HCT116 (cell line): ENCODE data around the gene MOB3A. TPM values are rescaled to one million over a fixed set of nuclear protein-coding genes. Genes with fewer than 3 reads are reported as not detected.

Experiments used
- ATAC-seq: fragments of 200-7000 bp; cut with Tn5 transposase; 2 replicates; pipeline ENCODE4 v1.9.1; 2020; ENCODE audit warnings: mild to moderate bottlenecking, moderate library complexity
- BruUV-seq: library from RNA; stranded (reverse); fragments of 400-500 nt; replicated peaks from 2 replicates; lab custom pipeline; 2021; lab: Mats Ljungman, UMichigan
- CTCF ChIA-PET: fragments of 300-600 bp; sonication (Branson Sonifier 250); formaldehyde crosslinking; loops from one replicate; lab custom pipeline; 2021; ENCODE audit warnings: antibody characterized with exemption; lab: Charles Lee
- POLR2A ChIA-PET: fragments of 300-600, 350-600 bp; sonication (Branson Sonifier 250); formaldehyde crosslinking; loops from one replicate; lab custom pipeline; 2021; ENCODE audit warnings: antibody characterized with exemption; lab: Charles Lee
- RAD21 ChIA-PET, 2 experiments: fragments of 300-600 bp; sonication (Branson Sonifier 250); formaldehyde crosslinking; loops; one replicate each; lab custom pipeline; 2023; ENCODE audit warnings: low total read pairs in 2 of 2; ENCODE audit not compliant: uncharacterized antibody in 2 of 2, unreplicated experiment in 2 of 2, low non-redundant PET in 1 of 2; lab: Charles Lee
- DNase-seq: peaks from one replicate; pipeline ENCODE4 v3.0.0-alpha.2; 2010; ENCODE audit warnings: low read depth, low spot score
- H2AFZ ChIP-seq: fragments of 200-600 bp; shearing (Covaris generic), sonication (generic); 2 replicates; pipeline ENCODE4 v1.6.1; 2017; ENCODE audit warnings: low read depth, mixed run types, mixed read lengths, antibody characterized with exemption, low read length; ENCODE audit not compliant: poor library complexity, severe bottlenecking
- H3K27ac ChIP-seq: 2 replicates; pipeline ENCODE4 v1.5.1; 2012; ENCODE audit warnings: low read depth, low read length
- H3K27me3 ChIP-seq: fragments of 200-600 bp; sonication (generic); 2 replicates; pipeline ENCODE4 v1.6.1; 2016; ENCODE audit warnings: mixed run types, low read length, mixed read lengths; ENCODE audit not compliant: insufficient read depth
- H3K36me3 ChIP-seq, 2 experiments: fragments of 200-500 bp in 1 of 2; fragments of 200-600 bp in 1 of 2; sonication (Bioruptor generic) in 1 of 2; sonication (generic) in 1 of 2; 2 replicates each; pipeline versions ENCODE4 v1.5.1 to v1.6.1; 2014 to 2016; ENCODE audit warnings: low read length in 2 of 2, inconsistent platforms in 1 of 2, mixed read lengths in 1 of 2, mixed run types in 1 of 2; ENCODE audit not compliant: insufficient read depth in 2 of 2, control insufficient read depth in 1 of 2
- H3K4me1 ChIP-seq, 2 experiments: fragments of 200-600 bp in 1 of 2; sonication (generic) in 1 of 2; 2 replicates each; pipeline versions ENCODE4 v1.5.1 to v1.6.1; 2012 to 2017; ENCODE audit warnings: low read length in 2 of 2, inconsistent platforms in 1 of 2, mild to moderate bottlenecking in 1 of 2, mixed read lengths in 1 of 2, mixed run types in 1 of 2, moderate library complexity in 1 of 2; ENCODE audit not compliant: insufficient read depth in 2 of 2, control insufficient read depth in 1 of 2
- H3K4me2 ChIP-seq: fragments of 200-600 bp; sonication (generic); 2 replicates; pipeline ENCODE4 v1.6.1; 2017; ENCODE audit warnings: mixed run types, low read length, mixed read lengths
- H3K4me3 ChIP-seq, 2 experiments: fragments of 200-600 bp in 1 of 2; sonication (generic) in 1 of 2; replicated peaks in 1 of 2; 2 replicates each; pipeline ENCODE4 v1.5.1; 2011 to 2016; ENCODE audit warnings: low read length in 2 of 2, control low read depth in 1 of 2, low read depth in 1 of 2, mild to moderate bottlenecking in 1 of 2, mixed read lengths in 1 of 2, mixed run types in 1 of 2
- H3K79me2 ChIP-seq: fragments of 200-600 bp; sonication (generic); 2 replicates; pipeline ENCODE4 v1.6.1; 2017; ENCODE audit warnings: mild to moderate bottlenecking, mixed run types, low read length, moderate library complexity, mixed read lengths; ENCODE audit not compliant: insufficient read depth
- H3K9ac ChIP-seq: fragments of 200-600 bp; sonication (generic); 2 replicates; pipeline ENCODE4 v1.6.1; 2016; ENCODE audit warnings: low read length, mixed read lengths
- H3K9me2 ChIP-seq: fragments of 200-600 bp; sonication (generic), shearing (Covaris generic); 2 replicates; pipeline ENCODE4 v1.6.1; 2017; ENCODE audit warnings: mixed run types, mild to moderate bottlenecking, moderate library complexity; ENCODE audit not compliant: insufficient read depth
- H3K9me3 ChIP-seq, 2 experiments: fragments of 200-500 bp in 1 of 2; fragments of 200-600 bp in 1 of 2; sonication (Bioruptor generic) in 1 of 2; sonication (generic) in 1 of 2; 2 replicates each; pipeline ENCODE4 v1.6.1; 2014 to 2017; ENCODE audit warnings: low read length in 2 of 2, mixed read lengths in 2 of 2, inconsistent platforms in 1 of 2, low read depth in 1 of 2, mild to moderate bottlenecking in 1 of 2, mixed run types in 1 of 2, moderate library complexity in 1 of 2; ENCODE audit not compliant: control insufficient read depth in 1 of 2, insufficient read depth in 1 of 2
- H4K20me1 ChIP-seq: fragments of 200-600 bp; sonication (generic), shearing (Covaris generic); 2 replicates; pipeline ENCODE4 v1.6.1; 2017; ENCODE audit warnings: mixed run types, mild to moderate bottlenecking, moderate library complexity; ENCODE audit not compliant: insufficient read depth
- CBX3 ChIP-seq: IDR thresholded peaks from 2 replicates; pipeline ENCODE4 v1.6.1; 2012; ENCODE audit warnings: low read depth
- CEBPB ChIP-seq: IDR thresholded peaks from 2 replicates; pipeline ENCODE4 v1.6.1; 2012; ENCODE audit warnings: low read depth
- ELF1 ChIP-seq: IDR thresholded peaks from 2 replicates; pipeline ENCODE4 v1.6.1; 2012; ENCODE audit warnings: low read depth, borderline replicate concordance
- EZH2 ChIP-seq: fragments of 200-600 bp; sonication (generic); IDR thresholded peaks from 2 replicates; pipeline ENCODE4 v1.6.1; 2017; ENCODE audit warnings: antibody characterized with exemption, mixed run types
- JUND ChIP-seq: IDR thresholded peaks from 2 replicates; pipeline ENCODE4 v1.6.1; 2012
- MAX ChIP-seq: IDR thresholded peaks from 2 replicates; pipeline ENCODE4 v1.6.1; 2012
- RAD21 ChIP-seq: IDR thresholded peaks from 2 replicates; pipeline ENCODE4 v1.6.1; 2012; ENCODE audit warnings: low read depth, mild to moderate bottlenecking
- REST ChIP-seq: IDR thresholded peaks from 2 replicates; pipeline ENCODE4 v1.6.1; 2012; ENCODE audit warnings: low read depth
- SP1 ChIP-seq: IDR thresholded peaks from 2 replicates; pipeline ENCODE4 v1.6.1; 2012; ENCODE audit warnings: low read depth
- SRF ChIP-seq: IDR thresholded peaks from 2 replicates; pipeline ENCODE4 v1.6.1; 2012; ENCODE audit warnings: low read depth
- YY1 ChIP-seq: IDR thresholded peaks from 2 replicates; pipeline ENCODE4 v1.6.1; 2011; ENCODE audit warnings: low read length, low read depth, moderate library complexity, mild to moderate bottlenecking; ENCODE audit not compliant: insufficient replicate concordance; ENCODE audit errors: extremely low read depth
- intact Hi-C: fragments of 100-400 bp; cut with micrococcal nuclease; formaldehyde crosslinking; loops from 2 replicates; pipeline ENCODE4 v1.10.0; 2022
- total RNA-seq: library from RNA; stranded (reverse); gene quantifications from one replicate; pipeline ENCODE4 v1.2.1, GENCODE V29; 2021; ENCODE audit not compliant: unreplicated experiment

Gene MOB3A
- total RNA-seq, 1 experiment from 2014 or later: 32.1 TPM

GRCh38 chr19:2111886-2112285 is 15.8 kb upstream of the MOB3A start:
- no peaks in the 10 kb centered on the region for H3K79me2 ChIP-seq
- no peaks in the 10 kb centered on the region for H3K4me1 ChIP-seq
- no peak overlapping the region for H3K4me3 ChIP-seq
- no peak overlapping the region for H2AFZ ChIP-seq
- CTCF ChIA-PET: no interaction called here
- ATAC-seq: no peak
- RAD21 ChIA-PET: no interaction called here
- H3K9ac ChIP-seq: no peak overlapping the region
- DNase-seq: no peak
- no TSS peak for BruUV-seq
- TF ChIP-seq SP1 (no peak), CEBPB (no peak), MAX (no peak), YY1 (no peak), RAD21 (no peak), ELF1 (no peak), EZH2 (no peak), SRF (no peak), REST (no peak), JUND (no peak), CBX3 (no peak)
- H3K9me3 ChIP-seq: no peaks in the 10 kb centered on the region
- peaks cover 39 to 43% of the 10 kb centered on the region in 2 experiments; a peak in 3 of 4 replicates for H3K36me3 ChIP-seq
- POLR2A ChIA-PET: no interaction called here
- intact Hi-C loops: no loop called here
- no peak overlapping the region for H3K4me2 ChIP-seq
- no peaks in the 10 kb centered on the region for H3K9me2 ChIP-seq
- H3K27me3 ChIP-seq: no peaks in the 10 kb centered on the region
- H4K20me1 ChIP-seq: no peaks in the 10 kb centered on the region
- no peak overlapping the region for H3K27ac ChIP-seq
